Gastrocnemius medialis (tissue), 4 donors: ENCODE data around the gene FOXD3. TPM values are rescaled to one million over a fixed set of nuclear protein-coding genes. Genes with fewer than 3 reads are reported as not detected.

Experiments used
- ATAC-seq, 2 donors: fragments of 150-250 bp; one replicate each; pipeline ENCODE4 v1.9.1; 2016
- DNase-seq, 2 donors: peaks; one replicate each; pipeline ENCODE4 v3.0.0-alpha.2; 2019
- H3K27ac ChIP-seq, 4 donors: fragments of 200-600 bp; sonication (generic); 1 replicate in 1 of 4; 2 replicates in 3 of 4; pipeline ENCODE4 v1.5.1; 2016 to 2018; ENCODE audit warnings: mild to moderate bottlenecking in 2 of 4, moderate library complexity in 1 of 4
- H3K27me3 ChIP-seq, 3 donors: fragments of 200-600 bp; sonication (generic) in 2 of 3; 1 replicate in 1 of 3; 2 replicates in 2 of 3; pipeline versions ENCODE4 v1.5.1 to v1.6.0; 2016 to 2019; ENCODE audit warnings: mild to moderate bottlenecking in 1 of 3, moderate library complexity in 1 of 3
- H3K36me3 ChIP-seq, 2 donors: fragments of 200-600 bp; sonication (generic) in 1 of 2; one replicate each; pipeline ENCODE4 v1.5.1; 2017 to 2018
- H3K4me1 ChIP-seq, 2 donors: fragments of 200-600 bp; sonication (generic) in 1 of 2; one replicate each; pipeline ENCODE4 v1.5.1; 2016 to 2017; ENCODE audit warnings: mild to moderate bottlenecking in 2 of 2
- H3K4me3 ChIP-seq, 4 donors: fragments of 200-600 bp; sonication (generic) in 3 of 4; 1 replicate in 1 of 4; 2 replicates in 3 of 4; pipeline ENCODE4 v1.5.1; 2016 to 2019; ENCODE audit warnings: mild to moderate bottlenecking in 2 of 4
- H3K9me3 ChIP-seq, 3 donors: fragments of 200-600 bp; sonication (generic) in 2 of 3; 1 replicate in 1 of 3; 2 replicates in 2 of 3; pipeline ENCODE4 v1.5.1; 2016 to 2019
- CTCF ChIP-seq, 5 experiments: fragments of 450-650 bp in 3 of 5; fragments of 200-600 bp in 2 of 5; sonication (generic) in 2 of 5; IDR thresholded peaks in 4 of 5; conservative IDR thresholded peaks in 1 of 5; 1 replicate in 4 of 5; 2 replicates in 1 of 5; pipeline ENCODE4 v1.5.1; 2016 to 2019; ENCODE audit warnings: antibody characterized with exemption in 5 of 5, mild to moderate bottlenecking in 3 of 5, moderate library complexity in 3 of 5
- POLR2A ChIP-seq, 2 donors: fragments of 450-650 bp; IDR thresholded peaks; one replicate each; pipeline ENCODE4 v1.6.1; 2017; ENCODE audit warnings: antibody characterized with exemption in 2 of 2, mild to moderate bottlenecking in 2 of 2, moderate library complexity in 2 of 2
- in situ Hi-C, 4 donors: fragments of 200-750 bp; cut with MboI; loops; one replicate each; pipeline versions ENCODE4 v1.15.0 to v1.8.0; 2017; ENCODE audit warnings: low sequenced_read_pairs in 4 of 4
- intact Hi-C: fragments of 100-400 bp; cut with DNase I; formaldehyde crosslinking; loops from one replicate; pipeline ENCODE4 v1.15.1; 2023; ENCODE audit warnings: low total_unique reads
- microRNA-seq, 2 donors: library from miRNA; unstranded; fragments of <30 nt; microRNA quantifications; one replicate each; pipeline ENCODE4, GENCODE V29; 2016; ENCODE audit warnings: borderline replicate concordance in 2 of 2
- total RNA-seq, 4 donors: library from RNA; depleted of rRNA; stranded (reverse); fragments of >200 nt; gene quantifications; one replicate each; pipeline versions ENCODE4 v1.1.0 to v1.2.3, GENCODE V29; 2016

FOXD3 gene
- total RNA-seq, 4 donors from 2014 or later = 0.22 to 0.97 (median 0.58) TPM

GRCh38 chr1:63367215-63368103 is 45.1 kb downstream of the FOXD3 start, which contains the start of gene ALG6:
ALG6 (plus strand) TSS chr1:63367627; CDS start chr1:63370978, 3,351 bp downstream.
- Histone ChIP-seq H3K27me3 (no peaks in the 10 kb centered on the region), H3K36me3 (peaks cover 0 to 7% of the 10 kb centered on the region in 2 donors), H3K4me3 (peak within 1 kb of the TSS; percentile 81 to 95 (median 88)), H3K4me1 (peaks cover 5 to 9% of the 10 kb centered on the region in 2 donors), H3K27ac (peak within 1 kb of the TSS; percentile 86 to 91 (median 90)), H3K9me3 (no peaks in the 10 kb centered on the region)
- DNase-seq = peak; percentile 85 to 97
- peak; percentile 92 to 94 for ATAC-seq
- TF ChIP-seq CTCF (IDR thresholded peaks at IDR 0.05 in 4 of 5, conservative IDR thresholded peaks at IDR 0.05 in 1 of 5) = peak in 1 of 5 experiments; percentile 15
- TF ChIP-seq POLR2A (IDR thresholded peaks at IDR 0.05) = peak; percentile 72 to 78
- in situ Hi-C loops = no loop called here
- intact Hi-C loops = loop anchor here (5.0 to 10.0 kb wide), 5 partner anchors 40 to 933 kb away; partner anchors contain the start of genes EFCAB7, ITGB3BP, PGM1 and USP1

- Histone ChIP-seq H3K36me3 (peaks cover 0 to 14% of the 10 kb centered on the region in 2 donors), H3K4me3 (peak overlapping the region; percentile 81 to 95 (median 88)), H3K4me1 (peaks cover 5 to 9% of the 10 kb centered on the region in 2 donors), H3K9me3 (no peaks in the 10 kb centered on the region), H3K27ac (peak overlapping the region; percentile 86 to 91 (median 90)), H3K27me3 (no peaks in the 10 kb centered on the region)
- ATAC-seq (no peak), DNase-seq (no peak)
- in situ Hi-C loops (no loop called here), intact Hi-C loops (loop anchor here (5.0 to 10.0 kb wide), 5 partner anchors 41 to 933 kb away; partner anchors contain the start of genes EFCAB7, ITGB3BP, PGM1 and USP1)
- TF ChIP-seq CTCF (IDR thresholded peaks at IDR 0.05 in 4 of 5, conservative IDR thresholded peaks at IDR 0.05 in 1 of 5) (no peak), POLR2A (IDR thresholded peaks at IDR 0.05) (no peak)
Measured at GRCh38 chr1:63368131-63368530, 45.8 kb downstream of the FOXD3 start.

Small RNAs within 50 kb of the gene (microRNA-seq; reads per million reads assigned to microRNA genes)
- gene MIR6068 = 0 reads per million in 2 donors

Other genes with a start within 250 kb of the FOXD3 start
- gene ALG6, start 45.1 kb downstream of the FOXD3 start, total RNA-seq = 1 to 10 TPM; 2.3 to 9.5 (median 5.7) TPM
- gene ITGB3BP, start 200.7 kb downstream of the FOXD3 start, total RNA-seq = 1 to 10 TPM; 1.6 to 6.1 (median 3.9) TPM
- 1 to 10 TPM; 2.2 to 6.8 (median 3.5) TPM for gene EFCAB7, start 201.0 kb downstream of the FOXD3 start, total RNA-seq